ENCODE measurements around the gene DNHD1.
A peak's percentile ranks its signal among the peaks of the same experiment; 100 is the strongest.

DNHD1 gene

DNA sequence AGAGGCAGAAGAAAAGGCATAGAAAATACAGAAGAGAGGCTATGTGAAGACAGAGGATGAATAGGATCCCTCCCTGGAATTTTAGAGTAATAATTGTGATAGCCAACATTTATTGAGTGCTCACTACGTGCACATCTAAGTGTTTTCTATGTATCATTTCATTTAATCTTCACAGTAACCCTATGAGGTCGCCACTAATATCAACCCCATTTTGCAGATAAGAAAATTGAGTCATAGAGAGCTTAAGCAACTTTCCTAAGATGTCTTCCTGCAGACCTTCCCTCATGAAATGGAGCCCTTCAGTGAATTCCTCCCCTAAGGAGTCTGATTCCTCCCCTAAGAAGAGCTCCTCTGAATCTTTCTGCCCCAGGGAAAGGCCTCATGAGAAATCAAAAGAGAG lies 68.2 kb downstream of the DNHD1 start:
- no peak for DNase-seq

GRCh38 chr11:6565988-6566703 lies 69.1 kb downstream of the DNHD1 start:
- no peak for DNase-seq

DNA sequence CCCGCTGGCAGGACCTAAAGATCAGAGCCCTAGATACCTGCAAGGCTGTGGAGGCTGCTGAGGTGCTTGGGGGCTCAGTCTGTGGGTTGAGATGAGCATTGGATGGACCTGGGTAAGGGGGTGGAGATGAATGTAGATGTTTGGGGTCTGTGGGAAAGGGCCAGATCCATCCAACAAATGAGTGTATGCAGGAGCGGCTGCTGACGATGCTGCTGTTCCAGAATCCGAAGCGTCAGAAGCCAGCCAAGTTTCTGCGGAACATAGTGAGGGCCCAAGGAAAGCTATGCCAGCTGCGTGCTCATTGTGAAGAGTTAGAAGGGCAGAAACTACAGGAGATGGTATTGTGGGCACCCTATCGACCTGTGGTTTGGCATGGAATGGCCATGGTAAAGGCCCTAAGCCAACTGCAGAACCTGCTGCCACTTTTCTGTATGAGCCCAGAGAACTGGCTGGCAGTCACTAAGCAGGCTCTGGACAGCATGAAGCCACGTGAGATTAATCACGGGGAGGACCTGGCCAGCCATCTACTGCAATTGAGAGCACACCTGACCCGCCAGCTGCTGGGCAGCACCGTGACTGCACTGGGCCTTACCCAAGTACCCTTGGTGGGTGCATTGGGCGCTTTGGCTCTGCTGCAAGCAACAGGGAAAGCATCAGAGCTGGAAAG lies 69.8 kb downstream of the DNHD1 start:
- peak; percentile 40 for DNase-seq

DNA sequence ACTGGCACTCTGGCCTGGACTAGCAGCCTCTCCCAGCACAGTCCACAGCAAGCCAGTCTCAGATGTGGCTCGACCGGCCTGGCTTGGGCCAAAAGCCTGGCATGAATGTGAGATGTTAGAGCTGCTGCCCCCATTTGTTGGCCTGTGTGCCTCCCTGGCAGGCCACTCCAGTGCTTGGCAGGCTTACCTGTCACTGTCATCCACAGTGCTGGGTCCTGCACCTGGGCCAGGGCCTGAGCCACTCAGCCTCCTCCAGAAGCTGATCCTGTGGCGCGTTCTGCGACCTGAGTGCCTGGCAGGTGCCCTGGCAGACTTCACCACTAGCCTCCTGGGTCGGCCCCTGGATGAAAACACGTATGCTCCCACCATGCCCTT lies 70.3 kb downstream of the DNHD1 start:
- DNase-seq = peak; percentile 9

GRCh38 chr11:6568191-6568918 lies 71.3 kb downstream of the DNHD1 start:
- DNase-seq = peak; percentile 74

GRCh38 chr11:6569706-6570105 lies 72.6 kb downstream of the DNHD1 start:
- DNase-seq = no peak

DNA sequence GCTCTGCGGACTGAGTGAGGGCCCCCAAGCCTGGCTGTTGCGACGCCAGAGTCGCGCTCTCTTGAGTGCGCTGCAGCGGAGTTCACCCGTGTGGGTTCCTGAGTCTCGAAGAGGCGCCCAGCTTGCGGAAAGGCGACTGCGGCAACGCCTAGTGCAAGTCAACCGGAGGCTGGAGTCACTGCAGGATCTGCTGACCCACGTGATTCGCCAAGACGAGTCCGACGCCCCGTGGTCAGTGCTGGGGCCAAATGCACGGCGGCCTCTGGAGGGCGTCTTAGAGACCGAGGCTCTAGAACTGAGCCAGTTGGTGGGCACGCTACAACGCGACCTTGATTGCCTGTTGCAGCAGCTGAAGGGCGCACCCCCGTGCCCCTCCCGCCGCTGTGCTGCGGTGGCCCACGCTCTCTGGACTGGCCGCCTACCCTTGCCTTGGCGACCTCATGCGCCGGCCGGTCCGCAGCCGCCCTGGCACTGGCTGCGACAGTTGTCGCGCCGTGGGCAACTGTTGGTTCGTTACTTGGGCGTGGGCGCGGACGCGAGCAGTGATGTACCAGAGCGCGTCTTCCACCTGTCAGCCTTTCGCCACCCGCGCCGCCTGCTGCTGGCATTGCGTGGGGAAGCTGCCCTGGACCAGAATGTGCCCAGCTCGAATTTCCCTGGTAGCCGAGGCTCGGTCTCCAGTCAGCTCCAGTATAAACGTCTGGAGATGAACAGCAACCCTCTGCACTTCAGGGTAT lies 73.8 kb downstream of the DNHD1 start:
- no peak for DNase-seq

GRCh38 chr11:6571434-6572008 lies 74.4 kb downstream of the DNHD1 start:
- DNase-seq = no peak

DNA sequence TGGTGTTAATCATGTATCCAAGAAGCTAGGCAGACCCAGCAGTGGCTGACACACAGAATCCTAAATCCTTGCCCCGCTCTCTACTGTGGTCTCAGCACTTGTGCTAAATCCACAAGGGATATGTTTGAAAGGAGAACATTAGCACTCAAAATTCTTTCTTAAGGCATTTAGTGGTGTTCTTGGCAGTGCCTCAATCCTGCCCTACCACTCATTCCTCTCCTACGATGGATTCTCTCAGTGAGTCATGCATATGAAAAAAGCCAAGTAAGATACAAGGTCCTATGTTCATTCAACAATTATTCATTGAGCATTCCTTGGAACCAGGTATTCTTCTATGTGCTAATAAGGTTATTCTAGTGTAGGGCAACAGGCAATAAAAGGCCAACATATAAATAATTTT lies 75.1 kb downstream of the DNHD1 start:
- no peak for DNase-seq

GRCh38 chr11:6574816-6575715 lies 78.0 kb downstream of the DNHD1 start:
- DNase-seq = no peak

- peak; percentile 63 for DNase-seq
Measured at GRCh38 chr11:6576471-6577373, 79.6 kb downstream of the DNHD1 start.

DNA sequence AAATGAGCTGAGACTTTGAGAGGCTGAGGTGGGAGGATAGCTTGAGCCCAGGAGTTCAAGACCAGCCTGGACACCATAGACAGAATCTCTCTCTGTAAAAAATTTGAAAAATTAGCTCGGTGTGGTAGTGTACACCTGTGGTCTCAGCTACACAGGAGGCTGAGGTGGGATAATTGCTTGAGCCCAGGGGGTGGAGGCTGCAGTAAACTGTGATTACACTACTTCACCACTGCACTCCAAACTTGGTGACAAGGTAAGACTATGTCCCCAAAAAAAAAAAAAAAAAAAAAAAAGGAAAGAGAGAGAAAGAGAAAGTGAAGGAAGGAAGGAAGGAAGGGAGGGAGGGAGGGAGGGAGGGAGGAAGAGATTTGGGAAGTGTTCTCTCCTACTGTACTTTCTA lies 81.1 kb downstream of the DNHD1 start:
- DNase-seq = no peak

DNA sequence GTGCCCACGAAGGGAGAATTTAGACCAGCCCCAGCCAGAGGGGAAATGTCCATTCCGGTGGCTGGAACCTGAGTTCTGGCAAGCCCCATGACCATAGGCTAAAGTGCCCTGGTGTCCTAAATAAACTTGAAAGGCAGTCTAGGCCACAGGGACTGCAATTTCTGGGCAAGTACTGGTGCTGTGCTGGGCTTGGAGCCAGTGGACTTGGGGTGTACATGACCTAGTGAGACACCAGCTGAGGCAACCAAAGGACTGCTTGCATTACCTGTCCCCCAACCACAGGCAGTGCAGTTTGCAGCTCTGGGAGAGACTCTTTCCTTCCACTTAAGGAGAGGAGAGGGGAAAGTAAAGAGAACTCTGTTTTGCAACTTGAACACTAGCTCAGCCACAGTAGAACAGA lies 82.6 kb downstream of the DNHD1 start:
- no peak for DNase-seq

GRCh38 chr11:6583584-6583983 lies 86.5 kb downstream of the DNHD1 start:
- no peak for DNase-seq

DNA sequence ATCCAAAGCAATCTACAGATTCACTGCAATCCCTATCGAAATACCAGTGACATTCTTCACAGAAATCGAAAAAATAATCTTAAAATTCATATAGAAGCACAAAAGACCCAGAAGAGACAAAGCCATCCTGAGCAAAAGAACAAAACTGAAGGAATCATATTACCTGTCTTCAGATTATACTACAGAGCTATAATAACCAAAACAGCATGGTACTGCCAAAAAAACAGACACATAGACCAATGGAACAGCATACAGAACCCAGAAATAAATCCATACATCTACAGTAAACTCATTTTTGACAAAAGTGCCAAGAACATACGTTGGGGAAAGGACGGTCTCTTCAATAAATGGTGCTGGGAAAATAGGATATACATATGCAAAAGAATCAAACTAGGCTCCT lies 87.4 kb downstream of the DNHD1 start:
- DNase-seq = no peak

DNA sequence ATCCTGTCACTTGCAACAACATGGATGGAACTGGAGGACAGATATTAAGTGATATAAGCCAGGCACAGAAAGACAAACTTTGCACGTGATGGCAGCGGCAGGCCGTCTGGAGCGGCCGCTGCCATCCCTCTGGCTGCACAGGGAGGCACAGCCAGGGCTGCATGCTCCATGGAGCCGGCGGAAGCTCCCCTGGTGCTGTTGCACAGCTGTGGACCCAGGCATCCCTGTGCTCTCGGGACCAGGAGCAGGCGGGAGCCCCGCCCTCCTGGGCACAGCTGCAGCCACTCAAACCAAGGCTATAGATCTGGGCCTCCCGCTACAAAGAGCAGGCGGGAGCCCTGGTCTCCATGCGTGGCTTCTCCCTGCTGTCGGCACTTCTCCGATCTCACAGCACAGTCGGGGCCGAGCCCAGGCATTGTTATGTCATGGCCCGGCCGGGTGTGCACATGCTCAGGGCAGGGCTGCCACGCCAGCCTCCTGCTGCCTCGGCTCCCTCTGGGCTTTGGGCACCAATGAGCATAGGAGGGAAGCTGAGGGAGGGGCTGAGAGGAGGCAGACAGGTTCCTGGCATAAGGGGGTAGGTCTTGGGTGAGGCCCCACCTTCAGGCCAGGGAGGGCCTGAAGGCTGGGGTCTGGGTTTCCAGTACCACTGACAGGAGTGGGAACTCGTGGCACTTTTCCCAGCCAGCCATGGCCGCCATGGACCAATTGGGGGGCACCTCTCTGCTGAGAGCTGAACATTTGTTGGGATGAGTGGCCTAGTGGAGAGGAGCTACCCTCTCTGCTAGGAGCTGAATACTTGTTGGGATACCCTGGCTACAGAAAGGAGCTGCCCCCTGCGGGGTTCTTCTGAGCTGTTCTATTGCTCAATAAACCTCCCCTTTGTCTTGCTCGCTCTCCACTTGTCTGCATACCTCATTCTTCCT lies 89.6 kb downstream of the DNHD1 start:
- DNase-seq = no peak

DNA sequence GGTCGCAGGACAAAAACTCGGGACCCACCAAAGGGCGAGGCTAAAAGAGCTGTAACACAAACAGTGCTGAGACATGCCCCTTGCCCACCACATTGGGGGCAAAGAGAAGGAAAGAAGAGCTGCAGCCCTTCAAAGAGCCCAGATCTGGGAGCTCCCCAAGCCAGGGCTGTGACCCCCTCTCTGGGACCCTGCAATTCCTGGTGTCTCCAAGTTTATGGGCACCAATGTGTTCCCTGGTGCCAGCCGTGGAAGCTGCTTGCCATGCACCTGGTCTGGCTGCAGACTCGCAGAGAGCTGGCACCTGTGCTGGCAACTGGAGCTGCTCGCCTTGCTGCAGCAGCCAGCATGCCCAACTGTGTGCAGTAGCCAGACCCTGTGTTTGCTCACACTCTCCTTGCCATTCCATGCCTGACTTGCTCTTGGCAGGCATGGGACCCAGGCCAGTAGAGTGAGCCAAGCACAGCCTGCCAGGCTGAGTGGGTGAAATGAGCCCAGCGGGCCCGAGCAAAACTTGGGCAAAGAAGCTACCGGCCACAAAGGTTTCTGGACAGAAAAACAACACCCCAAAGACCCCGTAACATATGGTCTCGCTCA lies 90.4 kb downstream of the DNHD1 start:
- DNase-seq = peak; percentile 61

- DNase-seq = no peak
Measured at GRCh38 chr11:6588018-6588417, 90.9 kb downstream of the DNHD1 start.

DNA sequence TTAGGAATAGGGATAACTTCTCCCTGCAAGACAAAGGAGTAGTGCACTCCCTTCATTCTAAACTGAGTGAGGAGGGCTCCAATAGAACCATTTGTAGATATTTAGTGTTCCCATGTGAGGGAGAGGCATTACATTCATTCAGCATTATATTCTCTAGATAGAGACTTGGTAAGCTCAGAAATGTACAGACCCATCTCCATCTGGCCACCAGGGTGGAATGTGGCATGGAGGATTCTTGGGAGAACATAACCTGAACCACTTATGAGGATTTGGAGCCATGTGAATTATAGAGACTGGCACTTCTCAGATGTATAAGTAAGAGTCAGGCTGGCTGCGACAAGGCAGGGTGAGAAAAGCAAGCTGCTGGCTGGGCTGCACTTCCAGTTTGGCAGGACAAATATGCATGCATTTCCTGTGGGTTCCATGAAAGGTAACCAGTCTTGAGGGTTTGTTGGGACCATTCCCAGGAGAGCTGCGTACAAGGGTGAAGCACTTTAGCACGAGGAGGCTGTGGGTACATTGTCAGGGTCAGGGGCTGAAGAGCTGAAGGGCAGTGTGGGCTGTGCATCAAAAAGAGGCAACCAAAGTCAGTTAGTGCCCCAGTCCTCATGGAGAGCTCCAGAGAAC lies 97.2 kb downstream of the DNHD1 start:
- DNase-seq = no peak

Measured in DMS79 (cell line).